ENCODE results near the gene ITGB4.

ITGB4 gene

DNA sequence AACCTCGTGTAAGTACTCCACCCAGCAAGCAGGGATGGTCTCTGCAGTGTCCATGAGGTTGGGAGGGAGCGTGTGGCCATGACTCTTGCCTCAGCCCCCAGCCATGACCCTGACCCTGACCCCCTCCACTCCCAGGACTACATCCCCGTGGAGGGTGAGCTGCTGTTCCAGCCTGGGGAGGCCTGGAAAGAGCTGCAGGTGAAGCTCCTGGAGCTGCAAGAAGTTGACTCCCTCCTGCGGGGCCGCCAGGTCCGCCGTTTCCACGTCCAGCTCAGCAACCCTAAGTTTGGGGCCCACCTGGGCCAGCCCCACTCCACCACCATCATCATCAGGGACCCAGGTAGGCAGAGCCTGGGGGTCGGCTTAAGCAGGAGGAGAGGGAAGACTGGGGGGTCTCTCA is 27.4 kb downstream of the ITGB4 start:
- no peak overlapping the region for H3K27ac ChIP-seq (replicated peaks)
- DNase-seq (ENCODE audit: low read depth in 1 of 2, low spot score in 1 of 2) = no peak
- TF ChIP-seq SPI1 (IDR thresholded peaks at IDR 0.05; ENCODE audit: borderline replicate concordance, low read depth) (no peak), GABPA (IDR thresholded peaks at IDR 0.05; ENCODE audit: low read depth) (no peak), POLR2AphosphoS5 (IDR thresholded peaks at IDR 0.05; ENCODE audit: low read depth) (no peak)
- TF ChIP-seq, protein P1, sequence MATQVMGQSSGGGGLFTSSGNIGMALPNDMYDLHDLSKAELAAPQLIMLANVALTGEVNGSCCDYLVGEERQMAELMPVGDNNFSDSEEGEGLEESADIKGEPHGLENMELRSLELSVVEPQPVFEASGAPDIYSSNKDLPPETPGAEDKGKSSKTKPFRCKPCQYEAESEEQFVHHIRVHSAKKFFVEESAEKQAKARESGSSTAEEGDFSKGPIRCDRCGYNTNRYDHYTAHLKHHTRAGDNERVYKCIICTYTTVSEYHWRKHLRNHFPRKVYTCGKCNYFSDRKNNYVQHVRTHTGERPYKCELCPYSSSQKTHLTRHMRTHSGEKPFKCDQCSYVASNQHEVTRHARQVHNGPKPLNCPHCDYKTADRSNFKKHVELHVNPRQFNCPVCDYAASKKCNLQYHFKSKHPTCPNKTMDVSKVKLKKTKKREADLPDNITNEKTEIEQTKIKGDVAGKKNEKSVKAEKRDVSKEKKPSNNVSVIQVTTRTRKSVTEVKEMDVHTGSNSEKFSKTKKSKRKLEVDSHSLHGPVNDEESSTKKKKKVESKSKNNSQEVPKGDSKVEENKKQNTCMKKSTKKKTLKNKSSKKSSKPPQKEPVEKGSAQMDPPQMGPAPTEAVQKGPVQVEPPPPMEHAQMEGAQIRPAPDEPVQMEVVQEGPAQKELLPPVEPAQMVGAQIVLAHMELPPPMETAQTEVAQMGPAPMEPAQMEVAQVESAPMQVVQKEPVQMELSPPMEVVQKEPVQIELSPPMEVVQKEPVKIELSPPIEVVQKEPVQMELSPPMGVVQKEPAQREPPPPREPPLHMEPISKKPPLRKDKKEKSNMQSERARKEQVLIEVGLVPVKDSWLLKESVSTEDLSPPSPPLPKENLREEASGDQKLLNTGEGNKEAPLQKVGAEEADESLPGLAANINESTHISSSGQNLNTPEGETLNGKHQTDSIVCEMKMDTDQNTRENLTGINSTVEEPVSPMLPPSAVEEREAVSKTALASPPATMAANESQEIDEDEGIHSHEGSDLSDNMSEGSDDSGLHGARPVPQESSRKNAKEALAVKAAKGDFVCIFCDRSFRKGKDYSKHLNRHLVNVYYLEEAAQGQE (IDR thresholded peaks at IDR 0.05; ENCODE audit: insufficient replicate concordance, low read depth) = no peak
- TF ChIP-seq, protein P2, sequence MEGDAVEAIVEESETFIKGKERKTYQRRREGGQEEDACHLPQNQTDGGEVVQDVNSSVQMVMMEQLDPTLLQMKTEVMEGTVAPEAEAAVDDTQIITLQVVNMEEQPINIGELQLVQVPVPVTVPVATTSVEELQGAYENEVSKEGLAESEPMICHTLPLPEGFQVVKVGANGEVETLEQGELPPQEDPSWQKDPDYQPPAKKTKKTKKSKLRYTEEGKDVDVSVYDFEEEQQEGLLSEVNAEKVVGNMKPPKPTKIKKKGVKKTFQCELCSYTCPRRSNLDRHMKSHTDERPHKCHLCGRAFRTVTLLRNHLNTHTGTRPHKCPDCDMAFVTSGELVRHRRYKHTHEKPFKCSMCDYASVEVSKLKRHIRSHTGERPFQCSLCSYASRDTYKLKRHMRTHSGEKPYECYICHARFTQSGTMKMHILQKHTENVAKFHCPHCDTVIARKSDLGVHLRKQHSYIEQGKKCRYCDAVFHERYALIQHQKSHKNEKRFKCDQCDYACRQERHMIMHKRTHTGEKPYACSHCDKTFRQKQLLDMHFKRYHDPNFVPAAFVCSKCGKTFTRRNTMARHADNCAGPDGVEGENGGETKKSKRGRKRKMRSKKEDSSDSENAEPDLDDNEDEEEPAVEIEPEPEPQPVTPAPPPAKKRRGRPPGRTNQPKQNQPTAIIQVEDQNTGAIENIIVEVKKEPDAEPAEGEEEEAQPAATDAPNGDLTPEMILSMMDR (IDR thresholded peaks at IDR 0.05; ENCODE audit: insufficient read depth, low read length) = no peak
- no peak overlapping the region for H3K4me3 ChIP-seq (replicated peaks; ENCODE audit: insufficient read depth, low read length)
- no peaks in the 10 kb centered on the region for H3K27me3 ChIP-seq (ENCODE audit: insufficient read depth, poor library complexity, severe bottlenecking)

DNA sequence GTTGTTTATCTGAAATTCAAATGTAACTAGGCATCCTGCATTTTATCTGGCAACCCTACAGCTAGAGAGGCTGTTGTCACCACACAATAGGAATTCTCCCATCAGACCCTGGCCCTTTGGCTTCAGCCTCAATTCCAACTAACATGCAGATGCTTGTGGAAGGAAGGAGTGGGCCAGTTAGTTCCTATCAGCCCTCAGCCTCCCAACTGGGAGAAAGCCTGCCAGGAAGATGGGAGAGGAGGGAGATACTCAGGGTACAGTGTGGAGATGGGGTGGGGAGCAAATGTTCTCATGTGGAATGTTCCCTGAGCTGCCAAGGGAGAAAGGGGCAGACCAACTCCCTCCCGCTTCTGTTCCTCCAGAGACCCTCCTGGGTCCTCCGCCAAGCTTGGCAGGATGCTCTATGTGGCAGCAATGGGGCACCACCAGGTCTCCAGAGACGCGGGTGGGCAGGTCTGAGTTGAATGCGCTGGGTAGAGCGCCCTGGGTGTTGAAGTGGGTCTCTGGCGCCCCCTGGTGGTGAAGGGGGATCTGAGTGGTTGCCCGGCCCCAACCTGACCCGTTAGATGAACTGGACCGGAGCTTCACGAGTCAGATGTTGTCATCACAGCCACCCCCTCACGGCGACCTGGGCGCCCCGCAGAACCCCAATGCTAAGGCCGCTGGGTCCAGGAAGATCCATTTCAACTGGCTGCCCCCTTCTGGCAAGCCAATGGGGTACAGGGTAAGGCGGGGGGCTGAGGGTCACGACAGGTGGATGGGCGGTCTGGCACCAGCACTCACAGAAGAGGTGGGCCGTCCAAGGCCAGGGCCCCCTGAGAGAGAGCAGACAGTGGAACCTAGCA is 28.5 kb downstream of the ITGB4 start:
- Histone ChIP-seq H3K4me3 (replicated peaks; ENCODE audit: insufficient read depth, low read length) (no peak overlapping the region), H3K27ac (replicated peaks) (no peak overlapping the region), H3K27me3 (ENCODE audit: insufficient read depth, poor library complexity, severe bottlenecking) (no peaks in the 10 kb centered on the region)
- TF ChIP-seq, protein P2 (IDR thresholded peaks at IDR 0.05; ENCODE audit: insufficient read depth, low read length) = peak; percentile 77
- TF ChIP-seq GABPA (IDR thresholded peaks at IDR 0.05; ENCODE audit: low read depth) (no peak), SPI1 (IDR thresholded peaks at IDR 0.05; ENCODE audit: borderline replicate concordance, low read depth) (no peak), POLR2AphosphoS5 (IDR thresholded peaks at IDR 0.05; ENCODE audit: low read depth) (no peak)
- TF ChIP-seq, protein P1 (IDR thresholded peaks at IDR 0.05; ENCODE audit: insufficient replicate concordance, low read depth) = no peak
- peak in 1 of 2 experiments; percentile 78 for DNase-seq (ENCODE audit: low read depth in 1 of 2, low spot score in 1 of 2)

DNA sequence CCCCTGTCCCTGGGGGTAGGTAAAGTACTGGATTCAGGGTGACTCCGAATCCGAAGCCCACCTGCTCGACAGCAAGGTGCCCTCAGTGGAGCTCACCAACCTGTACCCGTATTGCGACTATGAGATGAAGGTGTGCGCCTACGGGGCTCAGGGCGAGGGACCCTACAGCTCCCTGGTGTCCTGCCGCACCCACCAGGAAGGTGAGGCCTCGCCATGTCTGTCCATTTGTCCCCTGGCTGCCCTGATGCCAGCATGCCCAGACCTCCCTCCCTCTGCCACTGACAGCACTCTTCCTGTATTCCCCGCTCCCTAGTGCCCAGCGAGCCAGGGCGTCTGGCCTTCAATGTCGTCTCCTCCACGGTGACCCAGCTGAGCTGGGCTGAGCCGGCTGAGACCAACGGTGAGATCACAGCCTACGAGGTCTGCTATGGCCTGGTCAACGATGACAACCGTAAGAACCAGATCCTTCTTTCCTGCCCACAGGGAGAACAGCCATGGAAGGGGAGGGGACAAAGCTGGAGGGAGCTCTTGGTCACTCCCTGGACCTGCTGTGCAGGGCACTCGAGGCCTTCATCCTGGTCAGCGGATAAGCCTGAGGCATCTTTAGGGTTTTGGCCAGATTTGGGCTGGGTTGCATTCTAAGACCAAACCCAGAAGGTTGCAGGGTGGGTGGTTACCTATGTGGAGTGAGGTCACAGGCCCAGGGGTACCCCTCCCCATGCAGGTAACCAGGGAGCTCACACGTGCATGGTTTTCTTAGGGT is 29.6 kb downstream of the ITGB4 start:
- Histone ChIP-seq H3K27ac (replicated peaks) (no peak overlapping the region), H3K4me3 (replicated peaks; ENCODE audit: insufficient read depth, low read length) (no peak overlapping the region), H3K27me3 (ENCODE audit: insufficient read depth, poor library complexity, severe bottlenecking) (no peaks in the 10 kb centered on the region)
- no peak for DNase-seq (ENCODE audit: low read depth in 1 of 2, low spot score in 1 of 2)
- TF ChIP-seq, protein P1 (IDR thresholded peaks at IDR 0.05; ENCODE audit: insufficient replicate concordance, low read depth) = no peak
- TF ChIP-seq SPI1 (IDR thresholded peaks at IDR 0.05; ENCODE audit: borderline replicate concordance, low read depth) (no peak), GABPA (IDR thresholded peaks at IDR 0.05; ENCODE audit: low read depth) (no peak), POLR2AphosphoS5 (IDR thresholded peaks at IDR 0.05; ENCODE audit: low read depth) (no peak)
- TF ChIP-seq, protein P2 (IDR thresholded peaks at IDR 0.05; ENCODE audit: insufficient read depth, low read length) = no peak

Measured in HL-60 (cell line).